K562 (cell line): ENCODE measurements around the gene PRDM16. TPM values are rescaled to one million over a fixed set of nuclear protein-coding genes. Genes with fewer than 3 reads are reported as not detected.

Experiments used
- ATAC-seq: fragments of 200-7000 bp; cut with Tn5 transposase; 3 replicates; pipeline ENCODE4 v1.9.1; 2020; ENCODE audit warnings: moderate library complexity
- BruUV-seq: library from RNA; stranded (reverse); fragments of 400-500 nt; replicated peaks from 2 replicates; lab custom pipeline; 2021; lab: Mats Ljungman, UMichigan
- CTCF ChIA-PET: fragments of 300-600 bp; formaldehyde crosslinking; extraction: SDS; loops from one replicate; lab custom pipeline; 2021; ENCODE audit warnings: low intra/inter-chr PET ratio; lab: Yijun Ruan, JAX
- POLR2A ChIA-PET: fragments of 300-600, 350-650 bp; sonication (Branson Sonifier 250); formaldehyde crosslinking; extraction: SDS; loops from one replicate; lab custom pipeline; 2021; ENCODE audit warnings: antibody characterized with exemption, inconsistent platforms; lab: Yijun Ruan, JAX
- DNase-seq, 4 experiments: peaks; one replicate each; pipeline versions ENCODE4 v3.0.0 to v3.0.0-alpha.2; 2011 to 2018; ENCODE audit warnings: low spot score in 3 of 4, mixed read lengths in 3 of 4; ENCODE audit errors: extremely low read depth in 1 of 4
- FAIRE-seq: peaks from 2 replicates; lab custom pipeline; 2011; peaks lifted over from hg19 to GRCh38; lab: Jason Lieb, UNC
- H2AFZ ChIP-seq: 2 replicates; pipeline ENCODE4 v1.6.0; 2011; ENCODE audit warnings: low read depth, low read length, control low read depth, inconsistent platforms
- H3K27ac ChIP-seq: fragments of 200-600 bp; 3 replicates; pipeline ENCODE4 v1.8.0; 2011; ENCODE audit warnings: low read depth, mild to moderate bottlenecking, control low read depth, inconsistent platforms, low read length, moderate library complexity, mixed read lengths; ENCODE audit errors: extremely low read depth
- H3K27me3 ChIP-seq, 2 experiments: fragments of 300-600 bp in 1 of 2; 2 replicates in 1 of 2; 3 replicates in 1 of 2; pipeline versions ENCODE4 v1.6.0 to v1.8.0; 2011; ENCODE audit warnings: inconsistent platforms in 2 of 2, low read length in 2 of 2, mild to moderate bottlenecking in 1 of 2, mixed read lengths in 1 of 2, moderate library complexity in 1 of 2; ENCODE audit not compliant: control insufficient read depth in 2 of 2, insufficient read depth in 2 of 2
- H3K36me3 ChIP-seq: fragments of 300-600 bp; 3 replicates; pipeline ENCODE4 v1.8.0; 2011; ENCODE audit warnings: mild to moderate bottlenecking, low read length, inconsistent platforms; ENCODE audit not compliant: control insufficient read depth, insufficient read depth
- H3K4me1 ChIP-seq, 2 experiments: fragments of 200-600 bp in 1 of 2; replicated peaks in 1 of 2; 2 replicates in 1 of 2; 3 replicates in 1 of 2; pipeline versions ENCODE4 v1.5.1 to v1.8.0; 2011; ENCODE audit warnings: inconsistent platforms in 2 of 2, low read length in 2 of 2, mild to moderate bottlenecking in 1 of 2, mixed read lengths in 1 of 2, moderate library complexity in 1 of 2; ENCODE audit not compliant: control insufficient read depth in 2 of 2, insufficient read depth in 2 of 2
- H3K4me2 ChIP-seq: 2 replicates; pipeline ENCODE4 v1.6.1; 2011; ENCODE audit warnings: low read length, control low read depth, inconsistent platforms, mixed read lengths; ENCODE audit not compliant: insufficient read depth
- H3K4me3 ChIP-seq: fragments of 200-600 bp; sonication (generic), shearing (Covaris generic); 2 replicates; pipeline ENCODE4 v1.5.1; 2016; ENCODE audit warnings: control low read depth, inconsistent platforms
- H3K79me2 ChIP-seq: fragments of 200-600 bp; 3 replicates; pipeline ENCODE4 v1.8.0; 2011; ENCODE audit warnings: low read length, inconsistent platforms; ENCODE audit not compliant: control insufficient read depth, insufficient read depth
- H3K9ac ChIP-seq, 2 experiments: 2 replicates each; pipeline versions ENCODE4 v1.6.0 to v1.6.1; 2011; ENCODE audit warnings: low read depth in 2 of 2, low read length in 2 of 2, control low read depth in 1 of 2, inconsistent platforms in 1 of 2, mild to moderate bottlenecking in 1 of 2, mixed read lengths in 1 of 2; ENCODE audit not compliant: insufficient read depth in 1 of 2
- H3K9me1 ChIP-seq: one replicate; pipeline ENCODE4 v1.6.0; 2011; ENCODE audit warnings: inconsistent platforms, mild to moderate bottlenecking, low read length, moderate library complexity; ENCODE audit not compliant: control insufficient read depth, insufficient read depth
- H3K9me3 ChIP-seq: replicated peaks from 2 replicates; pipeline ENCODE4 v1.5.1; 2011; ENCODE audit warnings: low read depth, low read length, inconsistent platforms; ENCODE audit not compliant: control insufficient read depth, insufficient read depth
- H4K20me1 ChIP-seq: replicated peaks from 2 replicates; pipeline ENCODE4 v1.6.1; 2011; ENCODE audit warnings: low read length, inconsistent platforms, mixed read lengths; ENCODE audit not compliant: control insufficient read depth, insufficient read depth
- CXXC5 ChIP-seq: fragments of 250-450 bp; sonication (Bioruptor Pico); IDR thresholded peaks from 2 replicates; pipeline ENCODE4 v1.8.0; 2022; ENCODE audit warnings: inconsistent platforms, mild to moderate bottlenecking, moderate library complexity
- ESRRA ChIP-seq: fragments of 450-650 bp; IDR thresholded peaks from 2 replicates; pipeline ENCODE4 v1.6.1; 2014; ENCODE audit warnings: low read depth, mild to moderate bottlenecking, moderate library complexity, borderline replicate concordance
- FOSL1 ChIP-seq: fragments of 200-800 bp; sonication (Bioruptor generic); conservative IDR thresholded peaks from 2 replicates; pipeline ENCODE4 v1.6.1; 2016; ENCODE audit warnings: missing genetic modification characterization, missing compliant biosample characterization
- GATAD2A ChIP-seq: fragments of 450-650 bp; IDR thresholded peaks from 2 replicates; pipeline ENCODE4 v1.6.1; 2017
- JUND ChIP-seq, 2 experiments: IDR thresholded peaks; 2 replicates in 1 of 2; 3 replicates in 1 of 2; pipeline ENCODE4 v1.6.1; 2011; ENCODE audit warnings: borderline replicate concordance in 2 of 2, low read depth in 2 of 2, low read length in 2 of 2, improper control_type of control experiment in 1 of 2, missing biosample characterization in 1 of 2, missing genetic modification characterization in 1 of 2, missing genetic modification reagents in 1 of 2
- POLR3G ChIP-seq: IDR thresholded peaks from 2 replicates; pipeline ENCODE4 v1.6.1; 2011; ENCODE audit not compliant: insufficient read length, insufficient replicate concordance; ENCODE audit errors: extremely low read depth
- YY1 ChIP-seq, 3 experiments: IDR thresholded peaks; 2 replicates each; pipeline ENCODE4 v1.6.1; 2011; ENCODE audit warnings: low read length in 2 of 3, mild to moderate bottlenecking in 2 of 3, moderate library complexity in 2 of 3, borderline replicate concordance in 1 of 3, control low read depth in 1 of 3, low read depth in 1 of 3; ENCODE audit not compliant: insufficient read depth in 3 of 3, insufficient replicate concordance in 2 of 3, control insufficient read depth in 1 of 3, insufficient read length in 1 of 3; ENCODE audit errors: extremely low read depth in 1 of 3
- ZBED1 ChIP-seq: IDR thresholded peaks from 2 replicates; pipeline ENCODE4 v1.6.1; 2014
- ZNF212 ChIP-seq: fragments of 450-650 bp; formaldehyde crosslinking; IDR thresholded peaks from 2 replicates; pipeline ENCODE4 v1.4.0; 2020; ENCODE audit warnings: mild to moderate bottlenecking
- ZNF408 ChIP-seq: fragments of 250-450 bp; sonication (Bioruptor Pico); IDR thresholded peaks from 2 replicates; pipeline ENCODE4 v1.4.0; 2020; ENCODE audit warnings: low read depth, mild to moderate bottlenecking, moderate library complexity
- ZNF589 ChIP-seq: fragments of 200-800 bp; sonication (Bioruptor generic); IDR thresholded peaks from 2 replicates; pipeline ENCODE4 v1.6.1; 2016; ENCODE audit warnings: low read depth, missing genetic modification characterization, missing compliant biosample characterization
- WGBS: fragments of 100-300 bp; shearing (Covaris generic); methylation state at CpG from one replicate; pipeline ENCODE4 v1.1.6; 2016; ENCODE audit warnings: low coverage, mixed read lengths; ENCODE audit not compliant: insufficient coverage; ENCODE audit errors: missing lambda C conversion rate; 5-methylcytosine and 5-hydroxymethylcytosine counted together
- in situ Hi-C: fragments of 300-500 bp; cut with MboI; formaldehyde crosslinking; loops from 4 replicates; pipeline ENCODE4 v1.15.0; 2018; ENCODE audit warnings: inconsistent platforms, mixed read lengths
- intact Hi-C: fragments of 100-400 bp; cut with micrococcal nuclease; formaldehyde crosslinking; loops from 2 replicates; pipeline ENCODE4 v1.14.2; 2022
- polyA plus RNA-seq, 8 experiments: library from polyadenylated mRNA; depleted of rRNA in 4 of 8; stranded (reverse) in 5 of 8; unstranded in 3 of 8; fragments of >200 nt; fragmentation: Nextera tagmentation in 2 of 8; fragmentation: Illumina TruSeq in 1 of 8; extraction: Ambion mirVana in 2 of 8; extraction: Trizol in 1 of 8; gene quantifications; 2 replicates each; pipeline versions ENCODE4 v1.2.1 to v1.2.3, GENCODE V29; 2011 to 2014; ENCODE audit warnings: inconsistent platforms in 1 of 8, missing spikeins in 1 of 8
- total RNA-seq, 7 experiments: library from RNA; depleted of rRNA in 6 of 7; stranded (reverse); fragments of >200 nt in 6 of 7; fragmentation: Illumina TruSeq in 2 of 7; extraction: Trizol in 2 of 7; gene quantifications; 2 replicates each; pipeline versions ENCODE4 v1.2.1 to v1.2.3, GENCODE V29; 2011 to 2021; ENCODE audit warnings: low replicate concordance in 1 of 7
- TF ChIP-seq, protein P1 (sequence below): IDR thresholded peaks from 2 replicates; pipeline ENCODE4 v1.6.1; 2011; ENCODE audit warnings: borderline replicate concordance, low read depth, mild to moderate bottlenecking, moderate library complexity, low read length; ENCODE audit not compliant: insufficient read depth, poor library complexity, severe bottlenecking
- TF ChIP-seq, protein P2 (sequence below): fragments of 250-450 bp; sonication (Bioruptor Pico); IDR thresholded peaks from 2 replicates; pipeline ENCODE4 v1.6.1; 2021; ENCODE audit warnings: mild to moderate bottlenecking

The PRDM16 gene
- total and polyA plus RNA-seq, 9 of the 15 experiments (the other 6 are each of a cell fraction or from before 2014, with no cell fraction given): 0.10 to 0.27 TPM; not detected in 7

DNA sequence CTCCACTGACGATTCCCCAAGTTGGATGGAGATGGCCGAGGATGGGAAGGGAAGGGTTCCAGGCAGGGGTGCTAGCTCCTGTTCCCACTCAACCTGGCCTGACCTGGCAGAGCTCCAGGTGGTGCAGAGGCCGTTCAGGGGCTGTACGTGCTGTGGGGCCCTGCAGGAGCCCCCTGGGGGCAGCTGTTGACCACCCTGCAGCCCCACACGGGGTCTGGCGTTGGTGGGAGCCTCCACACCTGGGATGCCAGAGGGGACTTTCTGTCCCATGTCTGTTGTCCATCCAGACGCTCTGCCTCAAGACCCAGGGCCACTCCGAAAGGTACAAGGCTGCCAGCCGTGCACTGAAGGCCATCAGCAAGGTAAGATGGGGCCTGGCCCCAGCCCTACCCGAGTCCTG lies 405.4 kb downstream of the PRDM16 start:
- in situ Hi-C loops (no loop called here), intact Hi-C loops (no loop called here)
- H3K4me2 ChIP-seq: no peak overlapping the region
- no peaks in the 10 kb centered on the region for H3K9me3 ChIP-seq
- ChIA-PET POLR2A (interaction anchor here (0.7 kb wide), 1 partner anchor 57 kb away, joined by 3 read pairs; no protein-coding TSS in a partner anchor), CTCF (no interaction called here)
- no peak overlapping the region for H3K27ac ChIP-seq
- H3K9me1 ChIP-seq: peaks cover 4% of the 10 kb centered on the region
- H3K4me1 ChIP-seq: peaks cover 0 to 61% of the 10 kb centered on the region in 2 experiments; a peak in 3 of 5 replicates
- no peaks in the 10 kb centered on the region for H3K79me2 ChIP-seq
- H3K4me3 ChIP-seq: no peak overlapping the region
- BruUV-seq: no TSS peak
- TF ChIP-seq, protein P1, sequence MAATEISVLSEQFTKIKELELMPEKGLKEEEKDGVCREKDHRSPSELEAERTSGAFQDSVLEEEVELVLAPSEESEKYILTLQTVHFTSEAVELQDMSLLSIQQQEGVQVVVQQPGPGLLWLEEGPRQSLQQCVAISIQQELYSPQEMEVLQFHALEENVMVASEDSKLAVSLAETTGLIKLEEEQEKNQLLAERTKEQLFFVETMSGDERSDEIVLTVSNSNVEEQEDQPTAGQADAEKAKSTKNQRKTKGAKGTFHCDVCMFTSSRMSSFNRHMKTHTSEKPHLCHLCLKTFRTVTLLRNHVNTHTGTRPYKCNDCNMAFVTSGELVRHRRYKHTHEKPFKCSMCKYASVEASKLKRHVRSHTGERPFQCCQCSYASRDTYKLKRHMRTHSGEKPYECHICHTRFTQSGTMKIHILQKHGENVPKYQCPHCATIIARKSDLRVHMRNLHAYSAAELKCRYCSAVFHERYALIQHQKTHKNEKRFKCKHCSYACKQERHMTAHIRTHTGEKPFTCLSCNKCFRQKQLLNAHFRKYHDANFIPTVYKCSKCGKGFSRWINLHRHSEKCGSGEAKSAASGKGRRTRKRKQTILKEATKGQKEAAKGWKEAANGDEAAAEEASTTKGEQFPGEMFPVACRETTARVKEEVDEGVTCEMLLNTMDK: no peak
- no peak for TF ChIP-seq GATAD2A
- TF ChIP-seq ZNF589 (CRISPR knock-in tag): no peak
- TF ChIP-seq, protein P2, sequence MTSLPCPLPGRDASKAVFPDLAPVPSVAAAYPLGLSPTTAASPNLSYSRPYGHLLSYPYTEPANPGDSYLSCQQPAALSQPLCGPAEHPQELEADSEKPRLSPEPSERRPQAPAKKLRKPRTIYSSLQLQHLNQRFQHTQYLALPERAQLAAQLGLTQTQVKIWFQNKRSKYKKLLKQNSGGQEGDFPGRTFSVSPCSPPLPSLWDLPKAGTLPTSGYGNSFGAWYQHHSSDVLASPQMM: no peak
- no peak for TF ChIP-seq FOSL1 (tag)
- TF ChIP-seq YY1 (IDR thresholded peaks at IDR 0.05; ENCODE audit: borderline replicate concordance in 1 of 3, control insufficient read depth in 1 of 3, extremely low read depth in 1 of 3, insufficient read depth in 3 of 3, insufficient read length in 1 of 3, insufficient replicate concordance in 2 of 3, low read depth in 1 of 3, low read length in 2 of 3): no peak
- TF ChIP-seq JUND (IDR thresholded peaks at IDR 0.05; ENCODE audit: borderline replicate concordance, low read depth, low read length): no peak
- TF ChIP-seq JUND (tag; IDR thresholded peaks at IDR 0.05; ENCODE audit: borderline replicate concordance, low read depth, low read length): no peak
- TF ChIP-seq ZNF212 (CRISPR knock-in tag): no peak
- TF ChIP-seq POLR3G: no peak
- no peak for TF ChIP-seq ESRRA
- TF ChIP-seq ZBED1: no peak
- TF ChIP-seq CXXC5 (CRISPR knock-in tag): no peak
- no peak for TF ChIP-seq ZNF408 (CRISPR knock-in tag)
- no peak for FAIRE-seq
- H3K9ac ChIP-seq: no peak overlapping the region
- ATAC-seq: no peak
- 0% methylated on average over 7 of the region's 10 CpGs for WGBS
- no peak for DNase-seq
- H3K27me3 ChIP-seq: peaks cover 0 to 21% of the 10 kb centered on the region in 2 experiments; a peak in 4 of 5 replicates
- H2AFZ ChIP-seq: no peak overlapping the region
- H3K36me3 ChIP-seq: no peaks in the 10 kb centered on the region
- peaks cover 16% of the 10 kb centered on the region; the same call in 1 of the 2 replicates for H4K20me1 ChIP-seq
